HUES64 (cell line): ENCODE measurements around the gene SNRPA1.

Source experiments
- H3K27ac ChIP-seq: 2 replicates; pipeline ENCODE4 v1.7.0; 2013; ENCODE audit warnings: low read depth, low read length, inconsistent platforms
- H3K27me3 ChIP-seq: 2 replicates; pipeline ENCODE4 v1.6.1; 2013; ENCODE audit warnings: mild to moderate bottlenecking, low read length; ENCODE audit not compliant: insufficient read depth
- H3K36me3 ChIP-seq: 2 replicates; pipeline ENCODE4 v1.6.1; 2013; ENCODE audit warnings: mild to moderate bottlenecking, low read length; ENCODE audit not compliant: insufficient read depth
- H3K4me1 ChIP-seq: 2 replicates; pipeline ENCODE4 v1.6.1; 2013; ENCODE audit warnings: mild to moderate bottlenecking, low read length, moderate library complexity; ENCODE audit not compliant: insufficient read depth
- H3K4me3 ChIP-seq: 2 replicates; pipeline ENCODE4 v1.5.1; 2013; ENCODE audit warnings: mild to moderate bottlenecking, low read length, moderate library complexity
- H3K9ac ChIP-seq: 2 replicates; pipeline ENCODE4 v1.6.1; 2013; ENCODE audit warnings: mild to moderate bottlenecking, low read depth, low read length
- H3K9me3 ChIP-seq: 2 replicates; pipeline ENCODE4 v1.6.1; 2013; ENCODE audit warnings: low read depth, low read length; ENCODE audit not compliant: insufficient read depth
- WGBS: fragments of 150-250, 120-280 bp; methylation state at CpG from one replicate; pipeline ENCODE4 v1.1.7; 2013; ENCODE audit warnings: missing lambda C conversion rate; 5-methylcytosine and 5-hydroxymethylcytosine counted together

SNRPA1 gene

GRCh38 chr15:101317336-101317872, 22.4 kb upstream of the SNRPA1 start:
- H3K27me3 ChIP-seq, result no peaks in the 10 kb centered on the region
- H3K4me3 ChIP-seq, result no peak overlapping the region
- no peaks in the 10 kb centered on the region for H3K9me3 ChIP-seq
- H3K36me3 ChIP-seq, result no peaks in the 10 kb centered on the region
- 93% methylated on average over 3 of the region's 6 CpGs for WGBS
- H3K4me1 ChIP-seq, result no peaks in the 10 kb centered on the region
- H3K9ac ChIP-seq, result no peak overlapping the region
- H3K27ac ChIP-seq, result no peak overlapping the region

- Histone ChIP-seq H3K4me1 (no peaks in the 10 kb centered on the region), H3K9me3 (no peaks in the 10 kb centered on the region), H3K9ac (no peak overlapping the region), H3K27me3 (no peaks in the 10 kb centered on the region), H3K27ac (no peak overlapping the region), H3K4me3 (no peak overlapping the region), H3K36me3 (no peaks in the 10 kb centered on the region)
- 86% methylated on average over 5 of the region's 5 CpGs for WGBS
Observed at GRCh38 chr15:101316529-101316928, 21.5 kb upstream of the SNRPA1 start.

- Histone ChIP-seq H3K9ac (no peak overlapping the region), H3K27me3 (no peaks in the 10 kb centered on the region), H3K9me3 (no peaks in the 10 kb centered on the region), H3K36me3 (no peaks in the 10 kb centered on the region), H3K4me3 (no peak overlapping the region), H3K27ac (no peak overlapping the region), H3K4me1 (no peaks in the 10 kb centered on the region)
- 93% methylated on average over 10 of the region's 10 CpGs for WGBS
Observed at GRCh38 chr15:101315736-101316135, 20.7 kb upstream of the SNRPA1 start.

GRCh38 chr15:101314336-101315125, 19.5 kb upstream of the SNRPA1 start:
- no peaks in the 10 kb centered on the region for H3K36me3 ChIP-seq
- H3K27me3 ChIP-seq, result no peaks in the 10 kb centered on the region
- H3K4me1 ChIP-seq, result no peaks in the 10 kb centered on the region
- H3K27ac ChIP-seq, result no peak overlapping the region
- no peak overlapping the region for H3K4me3 ChIP-seq
- no peaks in the 10 kb centered on the region for H3K9me3 ChIP-seq
- H3K9ac ChIP-seq, result no peak overlapping the region
- 88% methylated on average over 19 of the region's 19 CpGs for WGBS

GRCh38 chr15:101313041-101313761, 18.2 kb upstream of the SNRPA1 start:
- 89% methylated on average over 21 of the region's 21 CpGs for WGBS
- H3K9ac ChIP-seq, result no peak overlapping the region
- H3K36me3 ChIP-seq, result no peaks in the 10 kb centered on the region
- no peak overlapping the region for H3K27ac ChIP-seq
- no peaks in the 10 kb centered on the region for H3K9me3 ChIP-seq
- no peak overlapping the region for H3K4me3 ChIP-seq
- H3K27me3 ChIP-seq, result no peaks in the 10 kb centered on the region
- no peaks in the 10 kb centered on the region for H3K4me1 ChIP-seq

GRCh38 chr15:101310508-101310907, 15.5 kb upstream of the SNRPA1 start:
- H3K9me3 ChIP-seq, result no peaks in the 10 kb centered on the region
- 95% methylated on average over 7 of the region's 7 CpGs for whole genome bisulfite sequencing
- H3K36me3 ChIP-seq, result no peaks in the 10 kb centered on the region
- H3K9ac ChIP-seq, result no peak overlapping the region
- H3K27me3 ChIP-seq, result no peaks in the 10 kb centered on the region
- H3K4me3 ChIP-seq, result no peak overlapping the region
- H3K27ac ChIP-seq, result no peak overlapping the region
- H3K4me1 ChIP-seq, result no peaks in the 10 kb centered on the region

- no peaks in the 10 kb centered on the region for H3K27me3 ChIP-seq
- no peak overlapping the region for H3K4me3 ChIP-seq
- no peaks in the 10 kb centered on the region for H3K4me1 ChIP-seq
- no peak overlapping the region for H3K27ac ChIP-seq
- H3K36me3 ChIP-seq, result no peaks in the 10 kb centered on the region
- WGBS, result 93% methylated on average over 7 of the region's 7 CpGs
- H3K9me3 ChIP-seq, result no peaks in the 10 kb centered on the region
- no peak overlapping the region for H3K9ac ChIP-seq
Observed at GRCh38 chr15:101310161-101310480, 15.1 kb upstream of the SNRPA1 start.

GRCh38 chr15:101309436-101310160, 14.6 kb upstream of the SNRPA1 start:
- Histone ChIP-seq H3K36me3 (no peaks in the 10 kb centered on the region), H3K27me3 (no peaks in the 10 kb centered on the region), H3K4me3 (no peak overlapping the region), H3K27ac (no peak overlapping the region), H3K4me1 (no peaks in the 10 kb centered on the region), H3K9ac (no peak overlapping the region), H3K9me3 (no peaks in the 10 kb centered on the region)
- WGBS, result 85% methylated on average over 26 of the region's 26 CpGs

- no peaks in the 10 kb centered on the region for H3K27me3 ChIP-seq
- no peaks in the 10 kb centered on the region for H3K36me3 ChIP-seq
- H3K4me1 ChIP-seq, result no peaks in the 10 kb centered on the region
- H3K27ac ChIP-seq, result no peak overlapping the region
- no peak overlapping the region for H3K9ac ChIP-seq
- WGBS, result 92% methylated on average over 18 of the region's 20 CpGs
- H3K4me3 ChIP-seq, result no peak overlapping the region
- H3K9me3 ChIP-seq, result no peaks in the 10 kb centered on the region
Observed at GRCh38 chr15:101308604-101309435, 13.8 kb upstream of the SNRPA1 start.

- WGBS, result 83% methylated on average over 16 of the region's 16 CpGs
- Histone ChIP-seq H3K9ac (no peak overlapping the region), H3K4me3 (no peak overlapping the region)
Observed at GRCh38 chr15:101307897-101308603, 13.0 kb upstream of the SNRPA1 start.

More at GRCh38 chr15:101307897-101308603, 13.0 kb upstream of the SNRPA1 start:
- no peaks in the 10 kb centered on the region for H3K36me3 ChIP-seq
- no peaks in the 10 kb centered on the region for H3K9me3 ChIP-seq
- H3K4me1 ChIP-seq, result no peaks in the 10 kb centered on the region
- no peaks in the 10 kb centered on the region for H3K27me3 ChIP-seq
- no peak overlapping the region for H3K27ac ChIP-seq
